ENCODE data around the gene TECTA. TPM values are rescaled to one million over a fixed set of nuclear protein-coding genes. Genes with fewer than 3 reads are reported as not detected.

The TECTA gene
- total RNA-seq, 1 experiment from 2014 or later: 0.37 TPM

DNA sequence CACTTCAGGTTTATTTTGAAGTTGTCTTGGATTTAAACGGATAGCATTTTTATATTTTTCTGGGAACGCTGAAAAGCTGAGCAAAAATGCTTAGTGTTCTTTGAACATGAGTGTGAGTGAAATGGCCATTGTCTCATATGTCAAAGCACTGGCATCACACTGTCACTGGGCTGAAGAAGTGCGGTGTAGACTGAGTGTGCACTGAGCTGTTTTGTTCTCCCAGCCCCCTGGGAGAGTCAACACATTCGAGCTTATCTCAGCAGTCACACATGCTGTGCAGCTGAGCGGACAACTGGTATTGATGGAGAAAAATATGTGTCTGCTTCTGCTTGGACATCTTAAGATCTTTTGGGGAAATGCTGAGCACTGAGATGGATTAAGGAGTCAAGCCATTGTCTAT, 90.8 kb downstream of the TECTA start (continued):
- TF ChIP-seq MXD4 (CRISPR knock-in tag; IDR thresholded peaks at IDR 0.05; ENCODE audit: borderline replicate concordance): no peak
- TF ChIP-seq, protein P1, sequence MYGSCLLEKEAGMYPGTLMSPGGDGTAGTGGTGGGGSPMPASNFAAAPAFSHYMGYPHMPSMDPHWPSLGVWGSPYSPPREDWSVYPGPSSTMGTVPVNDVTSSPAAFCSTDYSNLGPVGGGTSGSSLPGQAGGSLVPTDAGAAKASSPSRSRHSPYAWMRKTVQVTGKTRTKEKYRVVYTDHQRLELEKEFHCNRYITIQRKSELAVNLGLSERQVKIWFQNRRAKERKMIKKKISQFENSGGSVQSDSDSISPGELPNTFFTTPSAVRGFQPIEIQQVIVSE (CRISPR knock-in tag; IDR thresholded peaks at IDR 0.05; ENCODE audit: borderline replicate concordance): no peak
- TF ChIP-seq EMX1 (CRISPR knock-in tag; IDR thresholded peaks at IDR 0.05): no peak

DNA sequence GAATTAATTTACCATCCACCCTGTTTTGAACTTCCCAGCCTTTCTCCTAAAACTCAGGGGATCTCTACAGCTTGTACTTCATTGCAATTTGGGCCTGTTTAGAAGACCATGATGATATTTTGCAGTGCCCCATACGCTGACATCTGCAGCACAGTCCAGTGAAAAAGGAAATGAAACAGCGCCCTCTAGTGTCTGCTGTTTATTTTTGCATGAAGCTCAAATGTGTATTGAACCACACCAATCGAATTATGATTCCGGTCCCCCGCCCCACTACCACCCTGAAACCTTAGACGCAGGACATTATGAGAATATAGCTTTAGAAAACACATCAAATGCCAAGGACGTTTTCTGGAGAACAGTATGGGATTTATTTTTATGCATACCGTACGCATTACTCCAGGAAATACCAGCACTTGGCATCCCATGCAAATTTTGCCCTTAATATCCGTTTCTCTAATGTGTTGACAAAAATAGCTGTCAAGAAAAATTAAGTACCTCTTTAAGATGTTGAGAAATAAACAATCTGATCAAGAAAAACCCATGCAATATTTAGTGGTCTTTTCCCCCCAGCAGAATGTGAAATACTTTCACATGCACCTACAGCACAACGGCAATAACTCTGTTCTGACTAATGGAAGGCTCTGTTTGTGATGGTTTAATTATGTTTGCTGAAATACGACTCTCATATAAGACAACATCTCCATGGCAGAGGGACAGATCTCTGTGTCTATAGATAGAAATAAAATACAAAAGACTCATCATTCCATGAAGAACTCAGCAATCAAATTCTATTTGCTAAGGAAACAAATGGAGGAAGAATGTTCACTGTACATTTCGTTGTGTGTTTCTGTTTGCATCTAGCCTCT, 93.9 kb downstream of the TECTA start:
- CTCF ChIA-PET: interaction anchor here (0.6 to 2.0 kb wide), 63 partner anchors 8 to 510 kb away, joined by 3 to 13 read pairs (median 4); partner anchors contain the start of gene SC5D
- no peaks in the 10 kb centered on the region for H3K27me3 Mint-ChIP-seq (ENCODE audit: low read depth)

DNA sequence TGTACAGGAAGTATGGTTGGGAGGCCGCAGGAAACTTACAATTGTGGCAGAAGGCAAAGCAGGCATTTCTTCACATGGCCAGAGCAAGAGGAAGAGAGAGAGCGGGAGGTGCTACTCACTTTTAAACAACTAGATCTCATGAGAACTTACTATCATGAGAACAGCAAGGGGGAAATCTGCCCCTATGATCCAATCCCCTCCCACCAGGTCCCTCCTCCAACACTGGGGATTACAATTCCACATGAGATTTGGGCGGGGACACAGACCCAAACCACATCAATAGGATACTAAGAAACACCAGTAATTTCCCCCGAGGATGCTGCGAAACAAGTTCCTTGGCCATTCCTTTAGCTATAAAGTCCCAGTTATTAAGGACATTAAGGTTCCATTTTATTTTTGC, 97.4 kb downstream of the TECTA start:
- peak overlapping the region; percentile 47 for H3K4me3 Mint-ChIP-seq
- TF ChIP-seq, protein P2, sequence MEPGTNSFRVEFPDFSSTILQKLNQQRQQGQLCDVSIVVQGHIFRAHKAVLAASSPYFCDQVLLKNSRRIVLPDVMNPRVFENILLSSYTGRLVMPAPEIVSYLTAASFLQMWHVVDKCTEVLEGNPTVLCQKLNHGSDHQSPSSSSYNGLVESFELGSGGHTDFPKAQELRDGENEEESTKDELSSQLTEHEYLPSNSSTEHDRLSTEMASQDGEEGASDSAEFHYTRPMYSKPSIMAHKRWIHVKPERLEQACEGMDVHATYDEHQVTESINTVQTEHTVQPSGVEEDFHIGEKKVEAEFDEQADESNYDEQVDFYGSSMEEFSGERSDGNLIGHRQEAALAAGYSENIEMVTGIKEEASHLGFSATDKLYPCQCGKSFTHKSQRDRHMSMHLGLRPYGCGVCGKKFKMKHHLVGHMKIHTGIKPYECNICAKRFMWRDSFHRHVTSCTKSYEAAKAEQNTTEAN (CRISPR knock-in tag; IDR thresholded peaks at IDR 0.05): no peak
- TF ChIP-seq CBFB (CRISPR knock-in tag; IDR thresholded peaks at IDR 0.05; ENCODE audit: low read depth) (no peak), ZNF138 (CRISPR knock-in tag; conservative IDR thresholded peaks at IDR 0.05) (no peak), RELA (CRISPR knock-in tag; IDR thresholded peaks at IDR 0.05; ENCODE audit: borderline replicate concordance) (no peak), HMGA2 (CRISPR knock-in tag; IDR thresholded peaks at IDR 0.05) (no peak), NR2C2 (CRISPR knock-in tag; IDR thresholded peaks at IDR 0.05) (no peak), MYBL2 (CRISPR knock-in tag; IDR thresholded peaks at IDR 0.05) (no peak)
- TF ChIP-seq, protein P3, sequence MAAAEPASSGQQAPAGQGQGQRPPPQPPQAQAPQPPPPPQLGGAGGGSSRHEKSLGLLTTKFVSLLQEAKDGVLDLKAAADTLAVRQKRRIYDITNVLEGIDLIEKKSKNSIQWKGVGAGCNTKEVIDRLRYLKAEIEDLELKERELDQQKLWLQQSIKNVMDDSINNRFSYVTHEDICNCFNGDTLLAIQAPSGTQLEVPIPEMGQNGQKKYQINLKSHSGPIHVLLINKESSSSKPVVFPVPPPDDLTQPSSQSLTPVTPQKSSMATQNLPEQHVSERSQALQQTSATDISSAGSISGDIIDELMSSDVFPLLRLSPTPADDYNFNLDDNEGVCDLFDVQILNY (CRISPR knock-in tag; IDR thresholded peaks at IDR 0.05): no peak

More for the DNA sequence above, 93.9 kb downstream of the TECTA start:
- Mint-ChIP-seq H3K27ac (no peak overlapping the region), H3K36me3 (no peaks in the 10 kb centered on the region), H3K4me3 (no peak overlapping the region), H3K9me3 (peaks cover 1% of the 10 kb centered on the region; the same call in 1 of the 2 replicates), H3K4me1 (peaks cover 48% of the 10 kb centered on the region)
- DNase-seq (ENCODE audit: low spot score) (peak; percentile 49), ATAC-seq (peak; percentile 86)
- POLR2A ChIA-PET: no interaction called here
- no peak for TF ChIP-seq GRHL2 (CRISPR knock-in tag; IDR thresholded peaks at IDR 0.05; ENCODE audit: insufficient replicate concordance, severe bottlenecking)
- TF ChIP-seq, protein P4, sequence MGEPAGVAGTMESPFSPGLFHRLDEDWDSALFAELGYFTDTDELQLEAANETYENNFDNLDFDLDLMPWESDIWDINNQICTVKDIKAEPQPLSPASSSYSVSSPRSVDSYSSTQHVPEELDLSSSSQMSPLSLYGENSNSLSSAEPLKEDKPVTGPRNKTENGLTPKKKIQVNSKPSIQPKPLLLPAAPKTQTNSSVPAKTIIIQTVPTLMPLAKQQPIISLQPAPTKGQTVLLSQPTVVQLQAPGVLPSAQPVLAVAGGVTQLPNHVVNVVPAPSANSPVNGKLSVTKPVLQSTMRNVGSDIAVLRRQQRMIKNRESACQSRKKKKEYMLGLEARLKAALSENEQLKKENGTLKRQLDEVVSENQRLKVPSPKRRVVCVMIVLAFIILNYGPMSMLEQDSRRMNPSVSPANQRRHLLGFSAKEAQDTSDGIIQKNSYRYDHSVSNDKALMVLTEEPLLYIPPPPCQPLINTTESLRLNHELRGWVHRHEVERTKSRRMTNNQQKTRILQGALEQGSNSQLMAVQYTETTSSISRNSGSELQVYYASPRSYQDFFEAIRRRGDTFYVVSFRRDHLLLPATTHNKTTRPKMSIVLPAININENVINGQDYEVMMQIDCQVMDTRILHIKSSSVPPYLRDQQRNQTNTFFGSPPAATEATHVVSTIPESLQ (CRISPR knock-in tag; IDR thresholded peaks at IDR 0.05): no peak
- TF ChIP-seq CREM (CRISPR knock-in tag; IDR thresholded peaks at IDR 0.05): no peak
- TF ChIP-seq SP1 (CRISPR knock-in tag; conservative IDR thresholded peaks at IDR 0.05): no peak
- TF ChIP-seq NFE2L1 (CRISPR knock-in tag; IDR thresholded peaks at IDR 0.05): no peak
- TF ChIP-seq, protein P5, sequence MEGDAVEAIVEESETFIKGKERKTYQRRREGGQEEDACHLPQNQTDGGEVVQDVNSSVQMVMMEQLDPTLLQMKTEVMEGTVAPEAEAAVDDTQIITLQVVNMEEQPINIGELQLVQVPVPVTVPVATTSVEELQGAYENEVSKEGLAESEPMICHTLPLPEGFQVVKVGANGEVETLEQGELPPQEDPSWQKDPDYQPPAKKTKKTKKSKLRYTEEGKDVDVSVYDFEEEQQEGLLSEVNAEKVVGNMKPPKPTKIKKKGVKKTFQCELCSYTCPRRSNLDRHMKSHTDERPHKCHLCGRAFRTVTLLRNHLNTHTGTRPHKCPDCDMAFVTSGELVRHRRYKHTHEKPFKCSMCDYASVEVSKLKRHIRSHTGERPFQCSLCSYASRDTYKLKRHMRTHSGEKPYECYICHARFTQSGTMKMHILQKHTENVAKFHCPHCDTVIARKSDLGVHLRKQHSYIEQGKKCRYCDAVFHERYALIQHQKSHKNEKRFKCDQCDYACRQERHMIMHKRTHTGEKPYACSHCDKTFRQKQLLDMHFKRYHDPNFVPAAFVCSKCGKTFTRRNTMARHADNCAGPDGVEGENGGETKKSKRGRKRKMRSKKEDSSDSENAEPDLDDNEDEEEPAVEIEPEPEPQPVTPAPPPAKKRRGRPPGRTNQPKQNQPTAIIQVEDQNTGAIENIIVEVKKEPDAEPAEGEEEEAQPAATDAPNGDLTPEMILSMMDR (IDR thresholded peaks at IDR 0.05): peak; percentile 90
- TF ChIP-seq, protein P6, sequence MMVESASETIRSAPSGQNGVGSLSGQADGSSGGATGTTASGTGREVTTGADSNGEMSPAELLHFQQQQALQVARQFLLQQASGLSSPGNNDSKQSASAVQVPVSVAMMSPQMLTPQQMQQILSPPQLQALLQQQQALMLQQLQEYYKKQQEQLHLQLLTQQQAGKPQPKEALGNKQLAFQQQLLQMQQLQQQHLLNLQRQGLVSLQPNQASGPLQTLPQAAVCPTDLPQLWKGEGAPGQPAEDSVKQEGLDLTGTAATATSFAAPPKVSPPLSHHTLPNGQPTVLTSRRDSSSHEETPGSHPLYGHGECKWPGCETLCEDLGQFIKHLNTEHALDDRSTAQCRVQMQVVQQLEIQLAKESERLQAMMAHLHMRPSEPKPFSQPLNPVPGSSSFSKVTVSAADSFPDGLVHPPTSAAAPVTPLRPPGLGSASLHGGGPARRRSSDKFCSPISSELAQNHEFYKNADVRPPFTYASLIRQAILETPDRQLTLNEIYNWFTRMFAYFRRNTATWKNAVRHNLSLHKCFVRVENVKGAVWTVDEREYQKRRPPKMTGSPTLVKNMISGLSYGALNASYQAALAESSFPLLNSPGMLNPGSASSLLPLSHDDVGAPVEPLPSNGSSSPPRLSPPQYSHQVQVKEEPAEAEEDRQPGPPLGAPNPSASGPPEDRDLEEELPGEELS (CRISPR knock-in tag; IDR thresholded peaks at IDR 0.05): no peak

More for the DNA sequence above, 97.4 kb downstream of the TECTA start:
- POLR2A ChIA-PET: no interaction called here
- Mint-ChIP-seq H3K9me3 (peaks cover 4% of the 10 kb centered on the region; the same call in 1 of the 2 replicates), H3K4me1 (peaks cover 50% of the 10 kb centered on the region), H3K27ac (peak overlapping the region; percentile 96), H3K36me3 (no peaks in the 10 kb centered on the region), H3K27me3 (ENCODE audit: low read depth) (no peaks in the 10 kb centered on the region)
- peak; percentile 43 for ATAC-seq
- no peak for DNase-seq (ENCODE audit: low spot score)
- CTCF ChIA-PET: interaction anchor here (1.1 to 1.4 kb wide), 3 partner anchors 46 to 135 kb away, joined by 3 to 6 read pairs (median 4); no protein-coding TSS in a partner anchor

Data from WTC11 (cell line).